HuH-7 (cell line): Measurements from ENCODE around the gene TRIM38.
"Not testable (repeated sequence)": the region's sequence is repeated elsewhere in the genome, so short reads cannot be mapped to it uniquely, and the experiment has no call there.

Source experiments
- DNase-seq: peaks from one replicate; pipeline ENCODE4 v3.0.0; 2011; ENCODE audit warnings: low spot score

TRIM38 gene

GRCh38 chr6:25971187-25971821, 8.7 kb downstream of the TRIM38 start:
- no peak for DNase-seq

GRCh38 chr6:25972128-25972527, 9.5 kb downstream of the TRIM38 start:
- no peak for DNase-seq

GRCh38 chr6:25972902-25973301, 10.3 kb downstream of the TRIM38 start:
- no peak for DNase-seq

- DNase-seq = no peak
Observed at GRCh38 chr6:25973923-25974555, 11.4 kb downstream of the TRIM38 start.

- no peak for DNase-seq
Observed at GRCh38 chr6:25975923-25976560, 13.4 kb downstream of the TRIM38 start.

GRCh38 chr6:25980935-25981334, 18.3 kb downstream of the TRIM38 start:
- no peak for DNase-seq

- no peak for DNase-seq
Observed at GRCh38 chr6:25981568-25982263, 19.1 kb downstream of the TRIM38 start.

GRCh38 chr6:25984265-25984664, 21.7 kb downstream of the TRIM38 start:
- DNase-seq = no peak

GRCh38 chr6:25987845-25988244, 25.2 kb downstream of the TRIM38 start:
- DNase-seq = no peak

- no peak for DNase-seq
Observed at GRCh38 chr6:25990172-25990873, 27.7 kb downstream of the TRIM38 start.

- peak; percentile 30 for DNase-seq
Observed at GRCh38 chr6:25991785-25992412, 29.3 kb downstream of the TRIM38 start.

- DNase-seq = peak; percentile 67
Observed at GRCh38 chr6:25992413-25993340, 30.1 kb downstream of the TRIM38 start.

GRCh38 chr6:25993341-25993684, 30.7 kb downstream of the TRIM38 start:
- DNase-seq = not testable (repeated sequence)

- no peak for DNase-seq
Observed at GRCh38 chr6:25995507-25995906, 32.9 kb downstream of the TRIM38 start.

GRCh38 chr6:25997921-25998320, 35.3 kb downstream of the TRIM38 start:
- no peak for DNase-seq

GRCh38 chr6:25998379-25998778, 35.8 kb downstream of the TRIM38 start:
- DNase-seq = no peak

- not testable (repeated sequence) for DNase-seq
Observed at GRCh38 chr6:25999225-25999624, 36.6 kb downstream of the TRIM38 start.

- DNase-seq = no peak
Observed at GRCh38 chr6:26000366-26001144, 38.0 kb downstream of the TRIM38 start.

- DNase-seq = no peak
Observed at GRCh38 chr6:26003102-26003694, 40.6 kb downstream of the TRIM38 start.
